GM21423 (cell line): ENCODE results near the gene CDKN1A.
"Not testable (repeated sequence)": the region's sequence is repeated elsewhere in the genome, so short reads cannot be mapped to it uniquely, and the experiment has no call there.

Source experiments
- ATAC-seq: cut with Tn5 transposase; IDR thresholded peaks from one replicate; pipeline ENCODE4 v1.9.1; 2021; ENCODE audit warnings: mild to moderate bottlenecking, moderate library complexity; ENCODE audit not compliant: unreplicated experiment

CDKN1A gene

GRCh38 chr6:36718560-36718959, 40.0 kb downstream of the CDKN1A start:
- no peak for ATAC-seq

- ATAC-seq = no peak
These were observed 40.6 kb downstream of the CDKN1A start for GRCh38 chr6:36719126-36719525.

- ATAC-seq = no peak
These were observed 42.0 kb downstream of the CDKN1A start for GRCh38 chr6:36720251-36721141.

DNA sequence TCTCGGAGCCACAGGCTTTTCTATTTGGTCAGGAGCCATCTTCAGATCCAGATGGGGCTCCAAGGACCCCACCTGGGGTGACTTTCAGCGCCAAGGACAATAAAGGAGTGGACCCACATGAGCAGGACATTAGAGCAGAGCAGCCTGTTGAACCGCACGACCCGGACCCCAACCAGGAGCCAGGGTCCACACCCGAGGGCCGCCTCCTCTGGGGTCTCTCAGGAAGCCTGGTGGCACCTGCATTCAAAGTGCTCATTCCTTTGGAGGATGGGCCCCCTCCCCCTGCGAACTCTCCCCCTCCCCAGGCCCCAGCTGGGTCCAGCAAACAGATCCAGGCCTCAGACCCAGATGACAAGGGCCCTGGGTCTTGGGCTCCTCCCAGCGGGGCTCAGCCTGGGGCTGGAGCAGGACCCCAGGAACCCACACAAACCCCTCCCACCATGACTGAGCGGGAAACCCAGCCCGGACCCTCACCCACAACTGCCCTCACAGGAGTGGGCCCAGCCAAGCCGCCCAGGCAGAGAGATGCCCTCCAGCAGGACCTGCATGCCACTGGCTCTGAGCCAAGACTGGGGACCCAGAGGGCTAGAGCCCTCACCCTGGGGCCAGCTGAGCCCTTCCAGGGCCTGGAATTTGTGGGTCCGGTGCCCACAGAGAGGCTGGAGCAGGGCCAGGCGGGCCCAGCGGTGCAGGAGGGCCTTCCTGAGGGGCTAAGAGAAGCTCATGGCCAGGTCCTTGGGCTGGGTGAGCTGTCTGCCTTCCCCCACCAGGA, 43.0 kb downstream of the CDKN1A start:
- ATAC-seq = no peak

- ATAC-seq = no peak
These were observed 43.9 kb downstream of the CDKN1A start for GRCh38 chr6:36722365-36722764.

GRCh38 chr6:36722879-36723278, 44.4 kb downstream of the CDKN1A start:
- no peak for ATAC-seq

DNA sequence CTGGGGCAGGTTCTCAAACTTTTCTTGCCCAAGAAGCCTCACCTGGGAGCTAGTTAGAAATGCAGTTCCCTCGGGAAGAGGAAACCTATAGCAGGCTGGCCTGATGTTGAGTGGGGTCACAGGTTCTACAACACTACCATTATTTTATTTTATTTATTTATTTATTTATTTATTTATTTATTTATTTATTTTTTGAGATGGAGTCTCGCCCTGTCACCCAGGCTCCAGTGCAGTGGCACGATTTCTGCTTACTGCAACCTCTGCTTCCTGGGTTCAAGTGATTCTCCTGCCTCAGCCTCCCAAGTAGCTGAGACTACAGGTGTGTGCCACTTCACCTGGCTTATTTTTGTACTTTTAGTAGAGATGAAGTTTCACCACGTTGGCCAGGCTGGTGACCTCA, 45.5 kb downstream of the CDKN1A start:
- ATAC-seq = not testable (repeated sequence)

- ATAC-seq = no peak
These were observed 46.2 kb downstream of the CDKN1A start for GRCh38 chr6:36724514-36725390.

- ATAC-seq = no peak
These were observed 47.1 kb downstream of the CDKN1A start for GRCh38 chr6:36725581-36725980.

- no peak for ATAC-seq
These were observed 49.0 kb downstream of the CDKN1A start for GRCh38 chr6:36727505-36728021.

- ATAC-seq = no peak
These were observed 50.0 kb downstream of the CDKN1A start for GRCh38 chr6:36728289-36729160.

GRCh38 chr6:36729161-36729524, 50.6 kb downstream of the CDKN1A start:
- no peak for ATAC-seq

- no peak for ATAC-seq
These were observed 52.2 kb downstream of the CDKN1A start for GRCh38 chr6:36730424-36731380.

- no peak for ATAC-seq
These were observed 53.3 kb downstream of the CDKN1A start for GRCh38 chr6:36731622-36732310.

DNA sequence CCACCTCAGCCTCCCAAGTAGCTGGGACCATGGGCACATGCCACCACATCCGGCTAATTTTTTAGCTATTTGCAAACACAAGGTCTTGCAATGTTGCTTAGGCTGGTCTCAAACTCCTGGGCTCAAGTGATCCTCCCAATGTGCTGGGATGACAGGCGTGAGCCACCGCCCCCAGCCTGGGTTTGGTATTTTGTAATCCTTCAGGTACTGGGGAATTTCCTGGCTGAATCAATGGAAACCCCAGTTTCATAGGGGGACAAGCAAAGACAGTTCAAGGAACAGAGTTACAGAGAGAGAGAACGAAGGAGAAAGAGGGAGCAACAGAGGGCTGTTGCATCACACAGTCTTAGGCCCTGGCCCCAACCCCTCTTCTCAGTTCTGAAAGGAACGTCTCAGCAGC, 54.8 kb downstream of the CDKN1A start:
- no peak for ATAC-seq

DNA sequence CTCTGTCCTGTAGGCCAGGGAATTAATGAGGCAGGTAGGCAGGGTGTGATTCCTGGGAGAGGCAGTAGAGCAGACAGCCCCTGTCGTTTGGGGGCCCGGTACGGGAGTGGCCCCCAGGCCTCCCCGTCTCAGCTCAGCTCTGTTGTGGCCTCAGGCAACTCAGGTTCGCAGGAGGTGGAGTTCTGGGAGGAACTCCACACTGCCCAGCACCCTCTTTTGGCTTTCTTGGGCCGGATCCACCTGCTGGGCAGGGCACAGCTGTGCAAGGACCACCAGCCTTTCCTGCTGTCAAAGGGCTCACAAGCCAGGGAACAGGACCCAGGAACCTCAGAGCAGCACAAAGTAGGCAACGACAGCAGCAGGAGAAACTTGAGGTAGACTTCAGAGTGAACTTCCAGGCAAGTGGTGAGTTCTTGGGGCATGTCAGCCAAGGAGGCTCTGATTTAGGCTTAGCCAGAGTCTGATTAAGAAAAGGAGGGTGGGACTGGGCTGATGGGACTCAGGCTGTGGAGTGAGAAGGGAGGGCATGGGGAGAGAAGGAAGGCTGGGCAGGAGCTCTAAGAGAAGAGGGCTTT, 56.1 kb downstream of the CDKN1A start:
- ATAC-seq = no peak

GRCh38 chr6:36735110-36736071, 56.9 kb downstream of the CDKN1A start:
- ATAC-seq = no peak
